Effector CD4-positive, alpha-beta T cell (primary cell): ENCODE measurements around the gene LYZ.

ENCODE experiments used
- DNase-seq: peaks from one replicate; pipeline ENCODE4 v3.0.0-alpha.2; 2020

The LYZ gene

DNA sequence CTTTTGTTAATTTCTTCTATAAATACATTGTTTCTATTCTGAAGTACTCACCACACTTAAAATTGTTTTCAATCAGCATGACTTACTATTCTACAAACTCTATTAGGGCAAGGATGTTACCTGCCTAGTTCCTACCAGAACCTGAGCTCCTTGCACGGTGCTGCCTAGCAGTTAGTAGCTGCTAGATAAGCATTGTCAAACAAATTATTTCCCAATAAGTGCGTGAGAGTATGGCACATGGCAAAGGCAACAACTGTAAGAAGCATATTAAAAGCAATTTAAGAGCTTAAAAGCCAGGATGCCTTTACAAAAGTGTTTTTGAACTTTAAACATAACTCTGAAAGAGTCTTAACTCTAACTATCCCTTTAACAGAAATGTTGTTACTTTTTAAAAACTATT lies 8.2 kb upstream of the LYZ start:
- DNase-seq: no peak

DNA sequence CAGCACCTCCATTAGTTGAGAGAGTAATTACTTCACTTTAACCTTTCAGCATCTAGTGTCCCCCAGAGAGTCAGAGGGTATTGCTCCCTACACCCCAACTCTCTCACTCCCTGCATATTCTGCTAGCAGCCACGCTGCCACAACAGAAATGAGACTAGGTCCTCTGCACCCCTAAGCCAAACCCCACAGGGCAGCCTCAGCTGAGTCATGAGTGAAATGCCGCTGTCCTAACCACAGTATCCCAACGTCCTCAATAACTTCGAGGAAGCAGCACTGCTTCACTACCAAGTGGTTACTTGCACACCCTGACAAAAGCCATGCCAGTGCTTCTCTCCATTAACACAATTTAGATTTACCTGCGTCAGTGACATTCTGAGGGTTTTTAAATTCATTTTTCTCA lies 6.9 kb upstream of the LYZ start:
- no peak for DNase-seq

DNA sequence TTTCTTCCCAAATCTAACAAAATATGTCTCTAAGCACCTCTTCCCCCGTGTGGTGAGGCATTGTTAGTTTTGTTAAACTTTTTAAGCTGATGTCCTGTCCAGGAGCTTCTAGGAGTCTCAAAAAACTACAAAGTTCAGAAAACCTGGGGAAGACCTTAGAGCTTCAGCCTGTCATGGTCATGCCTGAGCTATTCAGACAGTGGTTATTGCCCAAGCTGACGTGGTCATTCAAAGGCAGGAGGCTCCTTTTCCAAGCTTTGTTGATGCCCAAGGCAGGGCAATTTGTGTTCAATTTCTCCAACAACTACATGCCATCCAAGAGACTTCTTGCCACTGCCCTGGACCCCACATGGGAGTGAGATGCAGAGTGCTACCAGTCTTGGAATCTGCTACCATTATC lies 5.8 kb upstream of the LYZ start:
- DNase-seq: no peak

DNA sequence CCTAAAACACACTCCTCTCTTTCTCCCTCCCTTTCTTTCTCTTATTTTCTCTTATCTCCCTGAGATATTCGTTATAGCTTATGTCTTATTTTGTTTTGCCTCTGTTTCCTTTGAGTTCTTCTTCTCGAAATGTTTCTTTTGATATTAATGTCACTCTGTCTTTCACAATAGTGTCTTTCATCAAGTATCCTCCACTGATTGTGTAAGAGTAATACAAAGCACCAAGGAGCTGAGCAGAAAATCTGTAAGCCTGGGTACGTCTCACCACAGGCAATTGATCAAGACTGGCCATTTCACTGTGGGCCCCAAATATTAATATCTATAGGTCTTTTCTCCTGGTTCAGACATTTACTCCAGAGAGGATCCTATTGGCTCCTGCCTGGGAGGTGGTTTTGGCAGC lies 4.8 kb upstream of the LYZ start:
- DNase-seq: no peak

DNA sequence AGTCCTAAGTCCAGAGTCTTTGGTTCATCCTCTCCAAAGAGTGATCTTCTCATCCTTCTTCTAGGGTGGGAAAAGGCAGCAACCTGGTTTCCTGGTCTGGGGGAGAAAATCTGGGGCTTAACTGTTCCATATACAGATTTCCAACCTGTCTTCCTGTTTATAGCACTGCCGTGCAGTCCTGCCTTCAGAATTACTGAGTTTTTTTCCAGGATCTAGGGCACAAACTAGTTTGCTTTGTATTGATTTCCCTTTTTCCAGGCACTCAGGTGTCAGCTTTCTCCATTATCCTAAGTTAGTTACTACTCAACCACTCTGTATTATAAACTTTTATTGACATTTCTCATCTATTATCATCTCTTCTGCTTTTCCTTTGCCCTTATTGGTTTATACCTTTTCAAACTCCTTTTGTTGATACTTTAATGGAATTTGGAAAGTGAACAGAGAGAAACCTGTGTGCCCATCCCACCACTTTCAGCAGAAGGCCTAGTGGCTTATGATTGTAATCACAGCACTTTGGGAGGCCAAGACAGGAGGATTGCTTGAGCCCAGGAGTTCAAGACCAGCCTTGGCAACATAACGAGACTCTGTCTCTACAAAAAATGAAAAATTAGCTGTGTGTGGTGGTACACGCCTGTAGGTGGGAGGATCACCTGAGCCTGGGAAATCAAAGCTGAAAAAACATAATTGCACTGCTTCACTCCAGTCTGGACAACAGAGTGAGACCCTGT lies 4.1 kb upstream of the LYZ start:
- DNase-seq: no peak

DNA sequence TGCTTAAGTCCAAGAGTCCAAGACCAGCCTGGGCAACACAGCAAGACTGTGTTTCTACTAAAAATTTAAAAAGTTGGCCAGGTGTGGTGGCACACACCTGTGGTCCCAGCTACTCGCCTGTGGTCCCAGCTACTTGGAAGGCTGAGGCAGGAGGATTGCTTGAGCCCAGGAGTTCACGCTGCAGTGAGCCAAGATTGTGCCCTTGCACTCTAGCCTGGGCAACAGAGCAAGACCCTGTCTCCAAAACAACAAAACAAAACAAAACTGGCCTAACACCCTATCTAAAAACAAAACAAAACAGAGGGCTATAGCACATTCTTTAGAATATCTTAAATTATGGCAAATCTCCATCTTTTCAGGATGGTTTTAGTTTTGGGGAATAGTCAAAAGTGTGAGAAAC lies 3.1 kb upstream of the LYZ start:
- no peak for DNase-seq

DNA sequence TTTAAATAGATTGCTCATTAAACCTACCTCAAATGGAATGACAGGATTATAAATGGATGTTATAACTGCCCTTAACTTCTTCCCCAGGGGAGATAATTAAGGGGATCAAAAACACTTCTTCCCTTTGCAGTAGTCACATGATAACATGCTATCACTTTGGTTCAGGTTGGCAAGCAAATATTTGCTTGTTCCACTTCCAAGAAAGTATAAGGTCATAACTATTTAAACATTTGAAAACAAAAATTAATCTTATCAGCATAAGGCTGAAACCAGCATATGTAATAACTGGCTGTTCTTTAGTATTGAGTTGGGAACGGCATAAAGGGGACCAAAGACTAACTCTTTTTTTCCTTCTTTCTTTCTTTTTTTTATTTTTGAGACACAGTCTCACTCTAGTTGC lies 2.4 kb upstream of the LYZ start:
- DNase-seq: no peak

DNA sequence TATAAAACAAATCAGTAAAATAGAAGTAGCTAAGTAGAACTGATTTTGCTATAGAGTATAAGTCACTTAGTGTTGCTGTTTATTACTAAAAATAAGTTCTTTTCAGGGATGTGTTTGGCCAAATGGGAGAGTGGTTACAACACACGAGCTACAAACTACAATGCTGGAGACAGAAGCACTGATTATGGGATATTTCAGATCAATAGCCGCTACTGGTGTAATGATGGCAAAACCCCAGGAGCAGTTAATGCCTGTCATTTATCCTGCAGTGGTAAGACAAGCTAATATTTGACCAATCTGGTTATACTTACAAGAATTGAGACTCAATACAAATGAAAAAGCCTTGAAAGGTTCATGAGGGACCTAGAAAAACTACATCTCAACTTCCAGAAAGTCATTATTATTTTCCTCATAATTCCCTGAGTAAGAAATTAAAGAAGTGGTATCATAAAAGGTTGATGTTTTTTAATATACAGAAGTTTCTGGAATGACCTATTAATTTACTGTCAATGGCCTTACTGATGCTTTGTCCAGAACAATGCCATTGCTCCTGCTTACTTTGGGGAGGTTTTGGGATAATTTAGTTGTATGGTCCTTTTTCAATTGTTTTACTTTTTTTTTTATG lies 1.9 kb downstream of the LYZ start:
- DNase-seq: no peak

DNA sequence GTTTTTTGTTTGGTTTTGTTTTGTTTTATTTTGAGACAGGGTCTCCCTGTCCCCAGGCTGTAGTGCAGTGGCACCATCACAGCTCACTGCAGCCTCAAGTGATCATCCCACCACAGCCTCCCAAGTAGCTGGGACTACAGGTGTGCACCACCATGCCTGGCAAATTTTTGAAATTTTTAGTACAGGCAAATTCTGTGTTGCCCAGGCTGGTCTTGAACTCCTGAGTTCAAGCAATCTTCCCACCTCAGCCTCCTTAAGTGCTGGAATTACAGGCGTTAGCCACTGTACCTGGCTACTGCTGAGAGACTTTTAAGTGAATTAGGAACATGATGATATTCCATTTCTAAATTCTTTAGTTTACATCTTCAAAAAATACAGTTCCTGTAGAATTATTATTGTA lies 2.6 kb downstream of the LYZ start:
- DNase-seq: no peak

DNA sequence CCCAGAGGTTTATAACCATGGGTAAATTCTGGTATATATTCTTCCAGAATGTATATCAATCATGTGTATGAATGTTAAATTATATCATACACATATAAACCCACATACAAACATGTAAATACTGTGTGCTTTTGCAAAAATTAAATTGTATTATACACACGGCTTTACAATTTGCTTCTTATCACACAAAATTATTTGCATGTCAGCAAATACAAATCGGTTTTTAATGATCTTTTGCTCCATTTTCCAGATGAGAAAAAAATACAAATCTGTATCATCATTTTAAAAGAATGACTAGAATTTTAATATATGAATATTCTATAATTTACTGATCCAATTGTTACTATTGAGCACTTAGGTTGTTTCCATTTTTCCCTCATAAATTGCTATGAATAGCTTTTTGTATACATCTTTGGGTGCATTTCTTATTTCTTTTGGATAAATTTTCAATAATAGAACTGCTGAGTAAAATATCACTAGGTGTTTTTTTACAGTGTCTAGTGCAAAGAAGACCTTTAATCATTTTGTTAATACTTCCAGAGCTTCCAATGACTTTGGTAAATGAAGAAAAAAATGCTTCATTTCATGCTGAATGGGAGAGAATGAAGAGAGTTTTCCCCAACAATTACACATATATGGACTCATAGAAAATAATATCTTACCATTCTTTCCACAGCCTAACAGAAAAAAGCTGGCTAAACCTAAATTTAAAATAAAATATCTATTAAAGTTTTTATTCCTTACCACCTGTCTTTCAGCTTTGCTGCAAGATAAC lies 3.5 kb downstream of the LYZ start:
- no peak for DNase-seq

DNA sequence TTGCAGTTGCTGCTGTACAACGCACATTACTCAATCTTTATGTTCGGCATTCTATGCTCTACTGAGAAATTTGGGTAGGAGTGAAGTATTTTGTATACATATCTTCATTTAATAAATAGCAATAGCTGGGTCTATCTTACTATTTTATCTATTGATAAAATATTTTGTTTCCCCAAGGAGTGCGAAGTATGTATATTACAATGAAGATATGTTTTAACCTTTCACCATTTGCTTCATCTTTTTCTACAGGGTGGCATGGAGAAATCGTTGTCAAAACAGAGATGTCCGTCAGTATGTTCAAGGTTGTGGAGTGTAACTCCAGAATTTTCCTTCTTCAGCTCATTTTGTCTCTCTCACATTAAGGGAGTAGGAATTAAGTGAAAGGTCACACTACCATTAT lies 4.7 kb downstream of the LYZ start:
- DNase-seq: no peak

DNA sequence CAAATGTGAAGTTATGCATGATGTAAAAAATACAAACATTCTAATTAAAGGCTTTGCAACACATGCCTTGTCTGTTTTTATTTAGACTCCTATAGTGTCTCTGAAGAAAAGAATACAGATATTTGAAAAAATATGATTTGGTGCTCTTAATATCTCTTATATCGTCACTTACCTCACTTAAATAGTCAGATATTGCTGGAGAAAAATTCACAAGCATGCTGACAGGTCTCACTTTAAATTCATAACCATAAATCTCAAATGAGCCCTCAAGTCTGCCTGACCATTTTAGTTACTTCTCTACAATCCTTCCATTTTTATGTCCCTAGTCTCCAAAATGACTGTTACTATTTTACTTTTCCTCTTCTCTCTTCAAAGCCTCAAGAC lies 6.0 kb downstream of the LYZ start:
- no peak for DNase-seq

DNA sequence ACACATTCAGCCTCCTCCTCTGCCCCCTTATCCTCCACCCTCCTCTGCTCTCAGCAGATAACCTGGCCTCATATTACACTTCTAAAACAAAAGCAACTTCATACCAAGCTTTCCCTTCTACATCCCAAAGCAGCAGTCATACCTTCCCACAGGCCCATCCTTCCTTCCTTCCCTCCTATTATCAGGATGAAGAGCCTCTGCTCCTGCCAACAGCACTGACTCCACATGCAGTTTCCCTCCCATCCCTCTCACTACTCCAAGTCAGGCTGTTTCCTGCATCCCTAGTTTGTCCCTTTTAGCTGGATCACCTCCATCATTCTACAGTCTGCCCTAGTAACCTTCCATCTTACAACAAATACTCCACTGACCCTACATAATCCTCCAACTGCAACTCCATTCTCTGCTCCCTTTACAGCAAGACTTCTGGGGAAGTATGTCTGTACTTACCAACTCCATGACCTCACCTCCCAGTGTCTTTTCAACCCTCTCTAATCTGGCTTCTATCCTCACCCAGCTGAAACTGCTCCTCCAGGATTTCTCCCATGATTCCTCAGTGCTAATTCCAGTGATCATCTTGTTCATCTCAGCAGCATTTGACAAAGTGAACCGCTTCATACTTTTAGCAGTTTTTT lies 6.5 kb downstream of the LYZ start:
- DNase-seq: no peak

DNA sequence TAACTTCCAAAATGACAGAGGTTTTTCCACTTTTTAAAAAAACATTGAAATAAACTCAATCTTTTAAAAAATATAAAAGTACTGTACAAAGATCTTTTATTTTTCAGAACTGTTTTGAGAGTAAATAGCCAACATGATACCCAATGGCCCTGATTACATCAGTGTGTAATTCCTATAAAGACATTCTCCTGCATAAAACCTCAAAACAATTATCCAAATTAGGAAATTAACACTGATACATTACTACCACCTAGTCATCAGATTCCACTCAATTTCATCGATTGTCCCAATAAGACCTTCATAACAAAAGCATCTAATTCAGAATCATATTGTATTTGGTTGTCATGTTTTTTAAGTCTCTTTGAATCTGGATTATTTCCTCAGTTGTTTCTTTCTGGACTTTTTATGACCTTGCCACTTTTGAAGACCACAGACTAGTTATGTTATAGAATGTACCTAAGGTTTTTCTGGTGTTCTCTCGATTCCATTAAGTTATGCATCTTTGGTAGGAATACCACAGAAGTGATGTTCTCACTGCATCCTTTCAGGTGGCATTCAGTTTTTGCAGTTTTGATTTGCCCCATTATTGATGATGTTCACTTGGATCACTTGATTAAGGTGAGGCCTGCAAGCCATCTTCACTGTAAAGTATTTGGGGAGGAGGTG lies 7.3 kb downstream of the LYZ start:
- DNase-seq: no peak

DNA sequence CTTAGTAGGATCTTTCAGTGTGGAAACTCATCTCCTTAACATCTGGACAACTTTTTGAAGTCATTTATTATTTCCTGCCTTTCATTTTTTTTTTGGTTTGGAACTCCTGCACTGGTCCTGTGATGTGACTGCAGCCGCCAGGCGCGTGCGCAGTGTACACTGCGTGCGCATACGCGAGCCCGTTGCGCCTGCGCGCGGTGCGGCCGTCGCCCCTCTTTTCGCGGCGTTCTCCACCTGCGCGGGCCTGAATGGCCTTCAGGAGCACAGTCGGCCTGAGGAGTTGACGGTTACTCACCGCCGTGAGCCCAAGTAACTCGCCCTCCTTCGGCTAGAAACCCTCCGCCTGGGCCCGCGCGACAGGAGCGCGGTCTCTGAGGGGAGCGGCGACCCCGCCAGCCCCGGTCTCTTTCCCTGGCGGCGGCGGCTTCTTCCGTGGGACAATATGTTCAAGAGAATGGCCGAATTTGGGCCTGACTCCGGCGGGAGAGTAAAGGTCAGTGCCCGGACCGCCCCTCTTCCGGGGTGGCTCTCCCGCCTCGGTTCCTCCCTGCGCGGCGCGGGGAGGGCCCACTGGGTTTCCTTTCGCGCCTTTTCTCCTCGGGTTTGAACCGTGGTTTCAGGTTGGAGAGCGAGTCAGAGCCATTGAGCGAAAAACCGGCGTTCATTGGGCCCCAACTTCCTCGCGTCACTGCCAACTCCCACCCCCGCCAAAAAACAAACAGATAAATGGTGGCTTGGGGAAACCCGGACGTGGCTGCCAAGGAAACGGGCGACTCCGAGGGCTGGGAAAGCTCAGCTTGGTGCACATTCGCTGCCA lies 11.6 kb downstream of the LYZ start, which contains the start of gene YEATS4:
YEATS4 (plus strand) TSS at position 213 of the 817 bp plus-strand sequence; CDS start at position 443, 230 bp downstream.
- peak; percentile 82 for DNase-seq

DNA sequence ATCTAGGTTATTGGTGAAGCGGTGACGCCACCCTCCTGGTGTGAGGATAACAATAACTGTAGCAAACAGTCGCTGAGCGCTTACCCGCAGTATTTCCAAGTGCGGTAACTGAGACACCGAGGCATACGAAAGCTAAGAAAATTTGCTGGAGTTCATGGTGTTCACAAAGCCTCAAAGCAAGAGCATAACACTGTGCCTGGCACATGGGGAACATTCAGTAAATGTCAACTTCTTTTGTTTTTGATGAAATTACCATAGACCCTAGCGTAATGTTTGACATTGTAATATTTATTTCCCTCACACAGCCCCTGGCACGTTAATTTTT lies 12.1 kb downstream of the LYZ start:
- DNase-seq: no peak

DNA sequence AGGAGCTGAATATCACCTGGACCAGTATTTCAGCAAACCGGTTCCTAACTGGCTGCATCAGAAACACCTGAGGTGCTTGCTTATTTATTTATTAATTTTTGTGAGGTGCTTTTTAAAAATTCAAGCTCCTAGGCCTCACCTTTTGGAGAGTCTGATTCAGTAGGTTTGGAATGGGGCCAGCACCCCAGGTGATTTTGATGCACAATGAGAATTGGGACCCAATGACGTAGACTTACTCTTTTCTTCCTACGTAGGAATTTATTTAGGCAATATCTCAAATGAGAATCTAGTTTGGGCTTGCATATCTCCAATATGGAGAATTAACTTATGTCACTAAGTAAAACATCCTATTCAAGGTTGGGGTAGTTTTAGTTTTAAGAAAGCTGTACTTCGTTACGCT lies 18.6 kb downstream of the LYZ start:
- DNase-seq: no peak

DNA sequence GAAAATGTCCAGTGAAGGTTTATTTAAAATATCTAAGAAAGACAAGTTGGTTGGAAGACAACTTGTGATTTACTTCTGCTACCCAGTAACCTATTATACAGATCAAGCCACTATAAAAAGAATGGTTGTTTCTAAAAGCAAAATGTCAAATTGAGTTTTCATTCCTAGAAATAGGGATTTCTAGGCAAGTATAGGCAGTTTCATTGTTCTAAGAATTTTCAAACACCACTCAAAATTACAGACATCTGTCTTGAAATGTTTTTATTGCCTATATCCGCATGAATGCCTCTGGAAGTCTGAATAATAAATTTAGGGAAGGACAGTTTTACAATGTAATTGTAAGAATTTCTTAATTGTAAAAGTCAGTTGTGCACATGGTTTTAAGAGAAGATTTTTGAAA lies 20.0 kb downstream of the LYZ start:
- no peak for DNase-seq

DNA sequence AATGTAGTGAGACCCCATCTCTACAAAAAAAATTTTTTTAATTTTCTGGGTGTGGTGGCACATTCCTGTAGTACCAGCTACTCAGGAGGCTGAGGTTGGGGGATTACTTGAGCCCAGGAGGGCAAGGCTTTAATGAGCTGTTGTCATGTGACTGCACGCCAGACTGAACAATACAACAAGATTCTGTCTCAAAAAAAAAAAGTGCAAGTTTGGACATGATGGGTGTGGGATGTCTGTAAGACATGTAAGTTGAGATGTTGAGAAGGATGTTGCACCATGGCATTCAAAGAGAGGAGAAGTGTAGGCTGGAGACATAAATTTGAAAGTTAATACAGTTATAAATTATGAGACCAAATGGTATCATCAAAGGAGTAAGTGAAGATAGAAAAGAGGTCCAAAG lies 34.9 kb downstream of the LYZ start:
- no peak for DNase-seq

DNA sequence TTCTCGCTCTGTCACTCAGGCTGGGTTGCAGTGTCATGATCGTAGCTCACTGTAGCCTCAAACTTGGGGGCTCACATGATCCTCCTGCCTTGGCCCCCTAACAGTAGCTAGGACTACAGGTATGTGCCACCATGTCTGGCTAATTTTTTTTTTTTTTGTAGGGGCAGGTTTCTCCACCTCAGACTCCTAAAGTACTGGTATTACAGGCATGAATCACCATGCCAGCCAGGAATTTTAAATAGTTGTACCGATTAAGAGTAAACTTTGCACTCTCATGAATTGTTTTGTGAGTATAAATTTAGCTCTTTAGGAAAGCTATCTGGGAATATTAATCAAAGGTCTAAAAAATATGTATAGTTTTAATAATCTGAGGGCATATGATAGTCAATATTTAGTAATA lies 36.9 kb downstream of the LYZ start:
- DNase-seq: no peak

DNA sequence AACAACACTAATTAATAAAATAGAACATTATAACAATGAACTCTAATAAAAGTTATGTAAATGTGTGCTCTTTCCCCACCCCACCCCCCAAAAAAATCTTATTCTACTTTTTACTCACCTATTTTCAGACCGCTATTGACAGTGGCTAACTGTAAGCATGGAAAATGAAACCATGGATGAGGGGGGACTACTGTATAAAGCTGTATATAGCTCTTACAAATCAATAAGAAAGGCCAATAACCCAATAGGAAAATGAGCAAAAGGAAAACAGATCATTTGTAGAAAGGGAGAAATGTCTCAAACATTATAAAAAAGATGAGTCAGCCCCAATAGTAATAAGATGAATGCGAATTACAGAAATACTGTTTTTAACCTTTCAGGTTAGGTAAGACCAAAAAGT lies 38.7 kb downstream of the LYZ start:
- DNase-seq: no peak

DNA sequence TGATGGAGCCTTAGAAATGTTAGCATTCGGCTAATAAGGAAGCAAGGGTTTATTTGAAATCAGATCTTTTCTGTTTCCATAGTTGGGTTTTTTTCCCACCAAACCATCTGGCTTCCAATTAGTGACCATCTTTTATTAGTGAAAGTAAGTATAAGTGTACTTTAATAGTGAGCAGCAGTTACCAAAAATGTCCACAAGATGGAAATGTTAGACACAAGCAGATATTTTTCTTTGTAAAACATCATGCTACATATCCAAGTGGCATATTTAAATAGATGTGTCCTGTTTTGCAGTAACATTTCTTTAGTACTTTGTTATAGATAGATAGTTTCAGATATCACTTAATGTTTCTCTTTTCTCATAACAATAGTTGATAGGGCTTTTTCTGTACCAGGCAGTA lies 40.2 kb downstream of the LYZ start:
- DNase-seq: no peak
